Smooth muscle cell (in vitro differentiated cells): ENCODE measurements around the gene PTGDS. TPM values are rescaled to one million over a fixed set of nuclear protein-coding genes. Genes with fewer than 3 reads are reported as not detected.

ENCODE experiments used
- DNase-seq: peaks from one replicate; lab custom pipeline; 2025; ENCODE audit not compliant: unreplicated experiment; lab: John Stamatoyannopoulos, UW
- H2AFZ ChIP-seq: fragments of 200-600 bp; sonication (generic); 2 replicates; pipeline ENCODE4 v1.6.0; 2016; ENCODE audit warnings: antibody characterized with exemption, low read depth, mild to moderate bottlenecking
- H3F3A ChIP-seq: fragments of 200-600 bp; sonication (generic); 2 replicates; pipeline ENCODE4 v1.6.0; 2017; ENCODE audit warnings: antibody characterized with exemption, low read depth
- H3K27ac ChIP-seq: fragments of 200-600 bp; sonication (generic); 2 replicates; pipeline ENCODE4 v1.5.1; 2016; ENCODE audit warnings: low read depth, mild to moderate bottlenecking
- H3K27me3 ChIP-seq: fragments of 200-600 bp; sonication (generic); 2 replicates; pipeline ENCODE4 v1.6.1; 2016; ENCODE audit warnings: low read depth, mild to moderate bottlenecking
- H3K36me3 ChIP-seq: fragments of 200-600 bp; sonication (generic); 2 replicates; pipeline ENCODE4 v1.5.1; 2016; ENCODE audit warnings: low read depth
- H3K4me1 ChIP-seq: fragments of 200-600 bp; sonication (generic); 2 replicates; pipeline ENCODE4 v1.5.1; 2016; ENCODE audit warnings: low read depth
- H3K4me2 ChIP-seq: fragments of 200-600 bp; sonication (generic); 2 replicates; pipeline ENCODE4 v1.6.0; 2016; ENCODE audit warnings: mild to moderate bottlenecking
- H3K4me3 ChIP-seq: fragments of 200-600 bp; sonication (generic); 2 replicates; pipeline ENCODE4 v1.5.1; 2016; ENCODE audit warnings: mild to moderate bottlenecking
- H3K79me2 ChIP-seq: fragments of 200-600 bp; sonication (generic); 2 replicates; pipeline ENCODE4 v1.6.0; 2016; ENCODE audit warnings: low read depth, mild to moderate bottlenecking
- H3K9ac ChIP-seq: fragments of 200-600 bp; sonication (generic); 2 replicates; pipeline ENCODE4 v1.6.0; 2016; ENCODE audit warnings: low read depth
- H3K9me3 ChIP-seq: fragments of 200-600 bp; sonication (generic); replicated peaks from 2 replicates; pipeline ENCODE4 v1.5.1; 2016; ENCODE audit warnings: low read depth
- H4K20me1 ChIP-seq: fragments of 200-600 bp; sonication (generic); 2 replicates; pipeline ENCODE4 v1.6.0; 2016; ENCODE audit warnings: low read depth
- WGBS: methylation state at CpG from one replicate; pipeline ENCODE4 v1.1.7; 2016; ENCODE audit warnings: low lambda C conversion rate; 5-methylcytosine and 5-hydroxymethylcytosine counted together
- polyA plus RNA-seq: library from polyadenylated mRNA; unstranded; fragments of >200 nt; fragmentation: Nextera tagmentation; extraction: Ambion mirVana; gene quantifications from 2 replicates; pipeline ENCODE4 v1.2.1, GENCODE V29; 2016
- total RNA-seq: library from RNA; depleted of rRNA; stranded (reverse); fragments of >200 nt; gene quantifications from 2 replicates; pipeline ENCODE4 v1.2.3, GENCODE V29; 2014
- TF ChIP-seq, protein P1 (sequence below): fragments of 200-600 bp; sonication (generic); IDR thresholded peaks from 2 replicates; pipeline ENCODE4 v1.5.1; 2017; ENCODE audit warnings: borderline replicate concordance, mild to moderate bottlenecking, antibody characterized with exemption; ENCODE audit not compliant: insufficient read depth, poor library complexity, severe bottlenecking

Gene PTGDS
- total and polyA plus RNA-seq, 2 experiments from 2014 or later = 119 to 611 TPM

DNA sequence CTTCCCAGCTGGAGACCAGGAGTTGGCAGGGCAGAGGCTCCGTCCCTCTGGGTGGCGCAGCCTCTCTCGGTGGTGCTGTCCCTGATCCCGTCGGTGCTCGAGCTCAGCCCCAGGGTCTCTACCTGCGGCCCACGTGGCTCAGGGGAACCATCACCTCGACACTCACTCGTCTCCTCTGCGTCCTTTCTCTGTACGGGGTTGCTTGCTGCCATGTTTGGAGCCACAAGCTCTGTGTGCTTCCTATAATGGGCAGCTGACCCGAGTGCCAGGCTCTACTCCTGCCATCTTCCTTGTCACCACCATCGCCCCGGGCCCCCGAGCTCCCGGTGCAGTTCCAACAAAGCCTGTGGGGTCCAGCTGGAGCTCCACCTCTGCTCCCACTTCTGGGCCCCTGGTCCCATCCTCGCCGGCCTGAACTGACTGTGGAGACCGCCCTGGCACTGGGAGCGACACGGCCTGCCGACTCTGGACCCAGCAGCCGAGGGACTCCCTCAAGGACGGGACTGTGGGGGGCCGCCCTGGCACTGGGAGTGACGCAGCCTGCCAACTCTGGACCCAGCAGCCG lies 37.8 kb upstream of the PTGDS start:
- DNase-seq = no peak
- Histone ChIP-seq H3K4me2 (no peak overlapping the region), H3K4me3 (no peak overlapping the region), H4K20me1 (peaks cover 19% of the 10 kb centered on the region), H3K9me3 (no peaks in the 10 kb centered on the region), H3K36me3 (no peaks in the 10 kb centered on the region), H2AFZ (no peak overlapping the region), H3F3A (no peaks in the 10 kb centered on the region), H3K79me2 (peaks cover 21% of the 10 kb centered on the region), H3K9ac (no peak overlapping the region), H3K27me3 (no peaks in the 10 kb centered on the region), H3K4me1 (no peaks in the 10 kb centered on the region), H3K27ac (no peak overlapping the region)
- TF ChIP-seq, protein P1, sequence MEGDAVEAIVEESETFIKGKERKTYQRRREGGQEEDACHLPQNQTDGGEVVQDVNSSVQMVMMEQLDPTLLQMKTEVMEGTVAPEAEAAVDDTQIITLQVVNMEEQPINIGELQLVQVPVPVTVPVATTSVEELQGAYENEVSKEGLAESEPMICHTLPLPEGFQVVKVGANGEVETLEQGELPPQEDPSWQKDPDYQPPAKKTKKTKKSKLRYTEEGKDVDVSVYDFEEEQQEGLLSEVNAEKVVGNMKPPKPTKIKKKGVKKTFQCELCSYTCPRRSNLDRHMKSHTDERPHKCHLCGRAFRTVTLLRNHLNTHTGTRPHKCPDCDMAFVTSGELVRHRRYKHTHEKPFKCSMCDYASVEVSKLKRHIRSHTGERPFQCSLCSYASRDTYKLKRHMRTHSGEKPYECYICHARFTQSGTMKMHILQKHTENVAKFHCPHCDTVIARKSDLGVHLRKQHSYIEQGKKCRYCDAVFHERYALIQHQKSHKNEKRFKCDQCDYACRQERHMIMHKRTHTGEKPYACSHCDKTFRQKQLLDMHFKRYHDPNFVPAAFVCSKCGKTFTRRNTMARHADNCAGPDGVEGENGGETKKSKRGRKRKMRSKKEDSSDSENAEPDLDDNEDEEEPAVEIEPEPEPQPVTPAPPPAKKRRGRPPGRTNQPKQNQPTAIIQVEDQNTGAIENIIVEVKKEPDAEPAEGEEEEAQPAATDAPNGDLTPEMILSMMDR = no peak
- 98% methylated on average over 28 of the region's 28 CpGs for WGBS

DNA sequence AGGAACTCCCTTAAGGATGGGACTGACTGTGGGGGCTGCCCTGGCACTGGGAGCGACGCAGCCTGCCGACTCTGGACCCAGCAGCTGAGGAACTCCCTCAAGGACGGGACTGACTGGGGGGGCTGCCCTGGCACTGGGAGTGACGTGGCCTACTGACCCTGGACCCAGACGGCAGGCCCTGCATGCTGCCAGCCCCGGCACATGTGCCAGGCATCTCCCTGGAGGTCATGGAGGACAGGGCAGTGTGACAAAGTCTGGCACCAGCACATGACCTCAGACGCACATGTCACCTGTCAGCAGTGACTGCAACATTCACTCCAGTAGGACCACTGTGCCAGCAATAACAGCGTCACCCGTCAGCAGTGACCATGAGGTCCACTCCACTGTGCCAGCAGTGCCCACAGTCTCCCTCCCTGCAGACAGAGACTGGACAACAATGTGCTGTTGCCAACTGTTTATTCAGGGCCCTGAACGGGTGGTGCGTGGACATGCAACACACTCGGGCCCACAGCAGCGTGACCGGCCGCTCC lies 37.2 kb upstream of the PTGDS start:
- H3F3A ChIP-seq = no peaks in the 10 kb centered on the region
- H4K20me1 ChIP-seq = peaks cover 19% of the 10 kb centered on the region
- H3K79me2 ChIP-seq = peaks cover 21% of the 10 kb centered on the region
- TF ChIP-seq, protein P1 = no peak
- no peak for DNase-seq
- H3K4me3 ChIP-seq = no peak overlapping the region
- no peaks in the 10 kb centered on the region for H3K27me3 ChIP-seq
- no peak overlapping the region for H3K4me2 ChIP-seq
- H3K27ac ChIP-seq = no peak overlapping the region
- no peak overlapping the region for H2AFZ ChIP-seq
- 95% methylated on average over 16 of the region's 16 CpGs for WGBS
- no peak overlapping the region for H3K9ac ChIP-seq
- no peaks in the 10 kb centered on the region for H3K4me1 ChIP-seq
- H3K36me3 ChIP-seq = no peaks in the 10 kb centered on the region
- no peaks in the 10 kb centered on the region for H3K9me3 ChIP-seq

DNA sequence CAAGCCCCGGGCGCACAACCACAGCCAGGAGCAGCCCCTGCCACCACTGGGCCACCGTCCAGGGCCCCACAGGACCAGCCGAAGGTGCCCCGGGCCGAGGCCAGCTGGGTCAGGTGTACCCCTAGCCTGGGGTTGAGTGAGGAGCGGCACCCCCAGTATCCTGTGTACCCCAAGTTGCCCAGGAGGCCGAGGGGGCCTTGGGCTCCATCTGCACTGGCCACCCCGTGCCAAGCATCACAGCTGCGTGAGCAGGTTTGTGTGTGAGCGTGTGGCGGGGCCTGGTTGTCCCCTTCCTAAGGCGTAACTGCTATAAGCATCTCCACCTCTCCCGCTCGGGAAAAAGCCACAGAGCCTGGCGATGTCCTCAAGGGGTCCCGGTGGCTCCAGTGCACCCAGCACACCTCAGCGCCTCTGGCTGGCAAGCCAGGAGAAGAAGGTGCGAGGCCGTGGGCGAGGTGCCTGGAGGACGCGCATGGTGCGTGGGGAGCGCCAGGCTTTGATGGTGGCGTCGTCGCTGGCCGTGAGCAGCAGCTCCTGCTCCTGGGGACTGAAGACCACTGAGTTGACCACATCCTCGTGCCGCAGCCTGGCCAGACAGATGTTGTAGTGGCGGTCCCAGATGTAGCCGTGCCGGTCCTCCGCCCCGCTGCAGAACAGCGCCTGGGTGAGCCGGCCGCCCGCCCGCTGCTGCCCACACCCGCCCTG lies 36.6 kb upstream of the PTGDS start:
- Histone ChIP-seq H3K4me3 (no peak overlapping the region), H3K4me1 (no peaks in the 10 kb centered on the region), H4K20me1 (peaks cover 19% of the 10 kb centered on the region), H3K27me3 (no peaks in the 10 kb centered on the region), H2AFZ (no peak overlapping the region), H3K27ac (no peak overlapping the region), H3F3A (no peaks in the 10 kb centered on the region), H3K79me2 (peaks cover 21% of the 10 kb centered on the region), H3K9ac (no peak overlapping the region), H3K9me3 (no peaks in the 10 kb centered on the region), H3K36me3 (no peaks in the 10 kb centered on the region), H3K4me2 (no peak overlapping the region)
- 97% methylated on average over 42 of the region's 42 CpGs for WGBS
- no peak for DNase-seq
- TF ChIP-seq, protein P1 = no peak
